Measurements from ENCODE around the gene ERC1.

The ERC1 gene

DNA sequence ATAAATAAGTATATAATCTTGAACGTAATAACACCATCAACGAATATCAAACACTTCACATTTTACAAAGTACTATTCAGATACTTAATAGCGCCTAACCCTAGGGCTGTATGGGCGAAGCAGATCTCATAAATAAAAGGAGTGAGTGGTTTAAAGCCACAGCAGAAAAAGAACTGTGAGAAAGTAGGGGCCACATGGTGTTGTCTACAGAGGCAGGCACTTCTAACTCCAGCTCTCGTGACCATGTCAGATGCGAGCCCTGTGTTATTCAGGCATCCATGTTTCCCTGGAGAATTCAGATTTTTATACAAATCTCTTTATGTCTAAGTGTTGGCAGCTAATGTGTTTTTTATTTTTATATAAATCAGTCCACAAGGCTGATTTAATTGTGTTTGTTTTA is 391.1 kb downstream of the ERC1 start:
- ChIA-PET POLR2A (interaction anchor here (0.6 kb wide), 1 partner anchor 32 kb away, joined by 3 read pairs; no protein-coding TSS in a partner anchor), CTCF (interaction anchor here (1.3 kb wide), 1 partner anchor 264 kb away, joined by 3 read pairs; no protein-coding TSS in a partner anchor)
- H3K9me3 ChIP-seq (ENCODE audit: control extremely low read depth in 1 of 5, control insufficient read depth in 4 of 5, insufficient read depth in 2 of 5, low read depth in 1 of 5, low read length in 4 of 5), result no peaks in the 10 kb centered on the region
- no peaks in the 10 kb centered on the region for H3K27me3 ChIP-seq (replicated peaks in 2 of 5; ENCODE audit: control insufficient read depth in 4 of 5, insufficient read depth in 5 of 5, low read length in 4 of 5)
- peaks cover 0 to 14% (median 6%) of the 10 kb centered on the region in 4 experiments for H3K36me3 ChIP-seq (ENCODE audit: control insufficient read depth in 4 of 4, insufficient read depth in 4 of 4, low read length in 3 of 4)
- no peak overlapping the region for H3K27ac ChIP-seq (ENCODE audit: insufficient read depth in 1 of 2, low read depth in 1 of 2, low read length in 2 of 2, poor library complexity in 1 of 2, severe bottlenecking in 2 of 2)
- peak in 1 of 3 donors; percentile 45 for DNase-seq
- WGBS (ENCODE audit: insufficient coverage), result 100% methylated on average over 2 of the region's 6 CpGs
- H3K4me1 ChIP-seq (ENCODE audit: control extremely low read depth in 1 of 4, control insufficient read depth in 4 of 4, insufficient read depth in 4 of 4, low read length in 3 of 4), result no peaks in the 10 kb centered on the region
- no peak overlapping the region for H3K4me3 ChIP-seq (ENCODE audit: control insufficient read depth in 1 of 7, extremely low read depth in 1 of 7, insufficient read depth in 4 of 7, low read depth in 2 of 7, low read length in 6 of 7)

DNA sequence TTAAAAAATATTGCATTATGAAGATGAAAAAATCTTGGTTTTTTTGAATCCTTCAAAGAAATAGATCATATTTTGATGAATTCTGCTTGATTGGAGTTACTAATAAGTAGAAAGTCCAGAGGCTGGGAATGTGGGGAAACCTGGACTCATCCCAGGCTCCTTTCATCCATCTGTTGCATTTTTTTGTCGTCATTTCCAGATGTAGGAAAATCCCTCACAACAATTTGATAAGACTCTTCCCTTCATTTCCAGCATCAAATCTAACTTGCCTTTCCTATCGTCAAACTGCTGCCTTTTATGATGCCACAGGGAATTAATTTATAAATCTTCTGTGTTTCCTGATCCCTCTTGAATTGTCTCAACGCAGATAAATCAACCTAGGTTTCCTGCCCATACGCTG is 391.8 kb downstream of the ERC1 start:
- H3K27ac ChIP-seq (ENCODE audit: insufficient read depth in 1 of 2, low read depth in 1 of 2, low read length in 2 of 2, poor library complexity in 1 of 2, severe bottlenecking in 2 of 2), result no peak overlapping the region
- no peak overlapping the region for H3K4me3 ChIP-seq (ENCODE audit: control insufficient read depth in 1 of 7, extremely low read depth in 1 of 7, insufficient read depth in 4 of 7, low read depth in 2 of 7, low read length in 6 of 7)
- DNase-seq, result no peak
- 69% methylated on average over 3 of the region's 4 CpGs for WGBS (ENCODE audit: insufficient coverage)
- ChIA-PET POLR2A (no interaction called here), CTCF (interaction anchor here (1.3 kb wide), 1 partner anchor 265 kb away, joined by 3 read pairs; no protein-coding TSS in a partner anchor)
- H3K9me3 ChIP-seq (ENCODE audit: control extremely low read depth in 1 of 5, control insufficient read depth in 4 of 5, insufficient read depth in 2 of 5, low read depth in 1 of 5, low read length in 4 of 5), result no peaks in the 10 kb centered on the region
- no peaks in the 10 kb centered on the region for H3K27me3 ChIP-seq (replicated peaks in 2 of 5; ENCODE audit: control insufficient read depth in 4 of 5, insufficient read depth in 5 of 5, low read length in 4 of 5)
- peaks cover 0 to 11% (median 6%) of the 10 kb centered on the region in 4 experiments for H3K36me3 ChIP-seq (ENCODE audit: control insufficient read depth in 4 of 4, insufficient read depth in 4 of 4, low read length in 3 of 4)
- H3K4me1 ChIP-seq (ENCODE audit: control extremely low read depth in 1 of 4, control insufficient read depth in 4 of 4, insufficient read depth in 4 of 4, low read length in 3 of 4), result no peaks in the 10 kb centered on the region

DNA sequence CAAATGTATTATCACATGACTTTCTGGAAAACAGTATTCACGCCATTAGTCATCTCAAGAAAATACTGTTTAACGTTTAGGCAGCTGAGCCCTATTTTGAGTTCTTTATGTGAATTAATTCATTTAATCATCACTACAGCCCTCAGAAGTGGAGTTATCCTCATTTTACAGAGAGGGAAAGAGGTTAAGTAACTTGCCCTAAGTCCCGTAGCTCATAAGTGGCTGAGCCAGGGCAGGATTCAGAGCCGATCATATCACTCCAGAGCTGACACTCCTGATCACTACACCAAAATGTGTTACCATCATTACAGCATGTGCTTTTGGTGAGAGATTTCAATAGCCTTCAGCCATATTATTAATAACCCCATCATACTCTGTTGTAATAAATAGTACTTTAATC is 392.7 kb downstream of the ERC1 start:
- Histone ChIP-seq H3K36me3 (ENCODE audit: control insufficient read depth in 4 of 4, insufficient read depth in 4 of 4, low read length in 3 of 4) (peaks cover 0 to 14% (median 6%) of the 10 kb centered on the region in 4 experiments), H3K9me3 (ENCODE audit: control extremely low read depth in 1 of 5, control insufficient read depth in 4 of 5, insufficient read depth in 2 of 5, low read depth in 1 of 5, low read length in 4 of 5) (no peaks in the 10 kb centered on the region), H3K27me3 (replicated peaks in 2 of 5; ENCODE audit: control insufficient read depth in 4 of 5, insufficient read depth in 5 of 5, low read length in 4 of 5) (no peaks in the 10 kb centered on the region), H3K27ac (ENCODE audit: insufficient read depth in 1 of 2, low read depth in 1 of 2, low read length in 2 of 2, poor library complexity in 1 of 2, severe bottlenecking in 2 of 2) (no peak overlapping the region), H3K4me3 (ENCODE audit: control insufficient read depth in 1 of 7, extremely low read depth in 1 of 7, insufficient read depth in 4 of 7, low read depth in 2 of 7, low read length in 6 of 7) (no peak overlapping the region), H3K4me1 (ENCODE audit: control extremely low read depth in 1 of 4, control insufficient read depth in 4 of 4, insufficient read depth in 4 of 4, low read length in 3 of 4) (no peaks in the 10 kb centered on the region)
- WGBS (ENCODE audit: insufficient coverage), result no CpG with 5 or more reads among the region's 4 CpGs
- ChIA-PET CTCF (interaction anchor here (0.9 kb wide), 1 partner anchor 12 kb away, joined by 3 read pairs; no protein-coding TSS in a partner anchor), POLR2A (no interaction called here)
- no peak for DNase-seq

DNA sequence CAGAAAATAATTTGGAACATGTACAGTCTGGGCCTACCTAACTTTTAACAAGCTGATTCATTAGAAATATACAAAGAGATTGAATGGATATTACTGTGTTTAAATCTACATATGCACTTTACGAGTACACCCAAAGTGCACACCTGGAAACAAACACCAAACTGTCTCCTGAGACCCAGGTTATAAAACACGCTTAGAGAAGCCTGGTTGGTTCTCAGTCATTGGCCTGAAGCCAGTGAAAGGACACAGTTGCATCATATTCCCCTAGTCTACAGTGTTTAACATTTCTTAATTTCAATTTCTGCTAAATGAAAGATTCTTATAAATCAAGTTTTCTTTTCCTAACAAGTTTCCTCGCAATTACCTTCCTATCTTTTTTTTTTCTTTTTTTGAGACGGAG is 393.9 kb downstream of the ERC1 start:
- no peak for DNase-seq
- ChIA-PET POLR2A (no interaction called here), CTCF (no interaction called here)
- no peaks in the 10 kb centered on the region for H3K4me1 ChIP-seq (ENCODE audit: control extremely low read depth in 1 of 4, control insufficient read depth in 4 of 4, insufficient read depth in 4 of 4, low read length in 3 of 4)
- H3K27ac ChIP-seq (ENCODE audit: insufficient read depth in 1 of 2, low read depth in 1 of 2, low read length in 2 of 2, poor library complexity in 1 of 2, severe bottlenecking in 2 of 2), result no peak overlapping the region
- peaks cover 0 to 8% (median 1%) of the 10 kb centered on the region in 4 experiments for H3K36me3 ChIP-seq (ENCODE audit: control insufficient read depth in 4 of 4, insufficient read depth in 4 of 4, low read length in 3 of 4)
- no peak overlapping the region for H3K4me3 ChIP-seq (ENCODE audit: control insufficient read depth in 1 of 7, extremely low read depth in 1 of 7, insufficient read depth in 4 of 7, low read depth in 2 of 7, low read length in 6 of 7)
- WGBS (ENCODE audit: insufficient coverage), result 96% methylated on average over 3 of the region's 4 CpGs
- H3K9me3 ChIP-seq (ENCODE audit: control extremely low read depth in 1 of 5, control insufficient read depth in 4 of 5, insufficient read depth in 2 of 5, low read depth in 1 of 5, low read length in 4 of 5), result no peaks in the 10 kb centered on the region
- H3K27me3 ChIP-seq (replicated peaks in 2 of 5; ENCODE audit: control insufficient read depth in 4 of 5, insufficient read depth in 5 of 5, low read length in 4 of 5), result no peaks in the 10 kb centered on the region

DNA sequence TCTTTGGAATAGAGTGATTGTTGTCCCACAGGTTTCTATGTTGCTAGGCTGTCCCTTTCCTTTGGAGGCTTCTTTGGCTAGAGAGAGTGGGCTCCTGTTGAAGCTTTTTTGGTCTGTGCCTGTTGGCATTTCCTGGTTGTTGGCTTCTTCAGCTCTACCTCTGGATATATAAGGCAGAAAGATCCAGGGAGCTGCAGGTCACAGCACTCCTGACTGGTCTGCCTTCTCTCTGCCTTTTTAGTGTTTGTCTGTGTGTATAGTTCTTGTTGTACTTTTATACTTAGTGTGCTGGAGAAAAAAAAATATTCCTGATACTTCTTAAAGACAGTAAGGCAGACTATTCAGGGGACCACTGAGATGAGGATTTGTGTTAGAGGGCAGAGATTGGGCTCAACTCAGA is 400.7 kb downstream of the ERC1 start:
- CTCF ChIA-PET, result interaction anchor here (0.7 kb wide), 1 partner anchor 82 kb away, joined by 3 read pairs; no protein-coding TSS in a partner anchor
- POLR2A ChIA-PET, result no interaction called here

DNA sequence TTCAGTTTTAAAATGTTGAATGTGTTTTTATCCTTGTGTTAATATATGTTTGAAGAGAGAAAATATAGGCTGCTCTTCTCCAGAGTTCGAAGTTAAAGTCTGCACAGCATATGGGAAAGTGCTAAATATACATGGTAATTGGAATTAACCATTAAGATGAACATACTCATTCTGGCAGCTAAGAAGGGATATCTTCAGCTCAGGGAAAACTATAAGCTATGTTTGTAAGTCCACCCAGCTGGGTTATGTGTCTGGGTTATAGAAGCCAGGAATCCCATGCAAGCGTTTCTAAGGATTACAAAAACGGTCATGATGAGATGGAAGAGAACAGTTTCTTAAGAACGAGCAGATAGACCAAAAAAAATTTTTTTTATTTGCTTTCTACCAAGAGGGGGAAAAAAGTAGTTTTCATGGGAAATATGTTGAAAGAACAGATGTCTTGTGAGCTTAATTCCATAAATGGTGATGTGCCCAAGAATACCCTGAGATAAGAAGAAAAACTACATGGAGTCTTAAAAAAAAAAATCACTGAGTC is 404.5 kb downstream of the ERC1 start:
- Histone ChIP-seq H3K9me3 (ENCODE audit: control extremely low read depth in 1 of 5, control insufficient read depth in 4 of 5, insufficient read depth in 2 of 5, low read depth in 1 of 5, low read length in 4 of 5) (peaks cover 0 to 15% (median 0%) of the 10 kb centered on the region in 5 experiments), H3K4me3 (ENCODE audit: control insufficient read depth in 1 of 7, extremely low read depth in 1 of 7, insufficient read depth in 4 of 7, low read depth in 2 of 7, low read length in 6 of 7) (no peak overlapping the region), H3K4me1 (ENCODE audit: control extremely low read depth in 1 of 4, control insufficient read depth in 4 of 4, insufficient read depth in 4 of 4, low read length in 3 of 4) (no peaks in the 10 kb centered on the region), H3K27ac (ENCODE audit: insufficient read depth in 1 of 2, low read depth in 1 of 2, low read length in 2 of 2, poor library complexity in 1 of 2, severe bottlenecking in 2 of 2) (no peak overlapping the region), H3K27me3 (replicated peaks in 2 of 5; ENCODE audit: control insufficient read depth in 4 of 5, insufficient read depth in 5 of 5, low read length in 4 of 5) (no peaks in the 10 kb centered on the region), H3K36me3 (ENCODE audit: control insufficient read depth in 4 of 4, insufficient read depth in 4 of 4, low read length in 3 of 4) (peaks cover 0 to 12% (median 5%) of the 10 kb centered on the region in 4 experiments)
- ChIA-PET POLR2A (no interaction called here), CTCF (no interaction called here)
- 100% methylated on average over 3 of the region's 4 CpGs for WGBS (ENCODE audit: insufficient coverage)
- no peak for DNase-seq

More for the DNA sequence above, 400.7 kb downstream of the ERC1 start:
- Histone ChIP-seq H3K4me1 (ENCODE audit: control extremely low read depth in 1 of 4, control insufficient read depth in 4 of 4, insufficient read depth in 4 of 4, low read length in 3 of 4) (no peaks in the 10 kb centered on the region), H3K27me3 (replicated peaks in 2 of 5; ENCODE audit: control insufficient read depth in 4 of 5, insufficient read depth in 5 of 5, low read length in 4 of 5) (no peaks in the 10 kb centered on the region), H3K9me3 (ENCODE audit: control extremely low read depth in 1 of 5, control insufficient read depth in 4 of 5, insufficient read depth in 2 of 5, low read depth in 1 of 5, low read length in 4 of 5) (peaks cover 0 to 15% (median 0%) of the 10 kb centered on the region in 5 experiments), H3K36me3 (ENCODE audit: control insufficient read depth in 4 of 4, insufficient read depth in 4 of 4, low read length in 3 of 4) (peaks cover 0 to 17% (median 6%) of the 10 kb centered on the region in 4 experiments), H3K27ac (ENCODE audit: insufficient read depth in 1 of 2, low read depth in 1 of 2, low read length in 2 of 2, poor library complexity in 1 of 2, severe bottlenecking in 2 of 2) (no peak overlapping the region), H3K4me3 (ENCODE audit: control insufficient read depth in 1 of 7, extremely low read depth in 1 of 7, insufficient read depth in 4 of 7, low read depth in 2 of 7, low read length in 6 of 7) (no peak overlapping the region)
- DNase-seq, result peak in 1 of 3 donors; percentile 4

DNA sequence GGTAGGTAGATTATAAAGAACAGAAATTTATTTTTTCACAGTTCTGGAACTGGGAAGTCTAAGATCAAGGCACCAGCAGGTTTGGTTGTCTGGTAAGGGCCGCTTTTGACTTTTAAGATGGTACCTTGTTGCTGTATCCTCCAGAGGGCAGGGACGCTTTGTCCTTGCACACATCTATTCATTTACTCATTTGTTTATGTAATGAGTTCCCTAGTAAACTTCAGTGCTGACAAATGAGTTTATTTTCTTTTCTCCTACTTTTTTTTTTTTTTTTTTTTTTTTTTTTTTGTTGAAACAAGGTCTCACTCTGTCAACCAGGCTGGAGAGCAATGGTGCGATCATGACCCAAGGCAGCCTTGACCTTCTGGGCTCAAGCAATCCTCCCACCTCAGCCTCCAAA is 407.6 kb downstream of the ERC1 start:
- no peak overlapping the region for H3K4me3 ChIP-seq (ENCODE audit: control insufficient read depth in 1 of 7, extremely low read depth in 1 of 7, insufficient read depth in 4 of 7, low read depth in 2 of 7, low read length in 6 of 7)
- H3K27ac ChIP-seq (ENCODE audit: insufficient read depth in 1 of 2, low read depth in 1 of 2, low read length in 2 of 2, poor library complexity in 1 of 2, severe bottlenecking in 2 of 2), result no peak overlapping the region
- H3K9me3 ChIP-seq (ENCODE audit: control extremely low read depth in 1 of 5, control insufficient read depth in 4 of 5, insufficient read depth in 2 of 5, low read depth in 1 of 5, low read length in 4 of 5), result no peaks in the 10 kb centered on the region
- DNase-seq, result peak; percentile 5 to 27 (median 23)
- CTCF ChIA-PET, result no interaction called here
- WGBS (ENCODE audit: insufficient coverage), result 100% methylated on average over 1 of the region's 3 CpGs
- no peaks in the 10 kb centered on the region for H3K36me3 ChIP-seq (ENCODE audit: control insufficient read depth in 4 of 4, insufficient read depth in 4 of 4, low read length in 3 of 4)
- POLR2A ChIA-PET, result no interaction called here
- no peaks in the 10 kb centered on the region for H3K4me1 ChIP-seq (ENCODE audit: control extremely low read depth in 1 of 4, control insufficient read depth in 4 of 4, insufficient read depth in 4 of 4, low read length in 3 of 4)
- H3K27me3 ChIP-seq (replicated peaks in 2 of 5; ENCODE audit: control insufficient read depth in 4 of 5, insufficient read depth in 5 of 5, low read length in 4 of 5), result no peaks in the 10 kb centered on the region

Measured in common myeloid progenitor, CD34-positive (primary cell).